ENCODE data around the gene ANKRD55. TPM values are rescaled to one million over a fixed set of nuclear protein-coding genes. Genes with fewer than 3 reads are reported as not detected.

The ANKRD55 gene
- total and polyA plus RNA-seq, 9 donors = 0.05 to 0.25 (median 0.23) TPM; not detected in 6

- Histone ChIP-seq H3K27ac (no peak overlapping the region), H3K4me1 (ENCODE audit: insufficient read depth) (no peaks in the 10 kb centered on the region), H3K27me3 (no peaks in the 10 kb centered on the region), H3K36me3 (no peaks in the 10 kb centered on the region), H3K9me3 (no peaks in the 10 kb centered on the region), H3K4me3 (no peak overlapping the region)
- WGBS, 3 donors = 70 to 81% (median 71%) methylated on average over 5 of the region's 5 CpGs
- no peak for TF ChIP-seq CTCF (IDR thresholded peaks at IDR 0.05)
- no peak for TF ChIP-seq EP300 (IDR thresholded peaks at IDR 0.05)
- no peak for TF ChIP-seq POLR2A (IDR thresholded peaks at IDR 0.05)
- intact Hi-C loops (cut with DNase I) = no loop called here
- DNase-seq = no peak
These were observed 90.3 kb downstream of the ANKRD55 start for GRCh38 chr5:56142614-56143372.

GRCh38 chr5:56142233-56142613 is 90.9 kb downstream of the ANKRD55 start:
- no peak overlapping the region for H3K27ac ChIP-seq
- no peaks in the 10 kb centered on the region for H3K27me3 ChIP-seq
- DNase-seq = no peak
- no peaks in the 10 kb centered on the region for H3K9me3 ChIP-seq
- TF ChIP-seq POLR2A (IDR thresholded peaks at IDR 0.05) = no peak
- TF ChIP-seq EP300 (IDR thresholded peaks at IDR 0.05) = no peak
- no peak for TF ChIP-seq CTCF (IDR thresholded peaks at IDR 0.05)
- no peaks in the 10 kb centered on the region for H3K4me1 ChIP-seq (ENCODE audit: insufficient read depth)
- H3K36me3 ChIP-seq = no peaks in the 10 kb centered on the region
- intact Hi-C loops (cut with DNase I) = no loop called here
- no peak overlapping the region for H3K4me3 ChIP-seq
- WGBS, 3 donors = 93 to 97% (median 97%) methylated on average over 6 of the region's 6 CpGs

- no peaks in the 10 kb centered on the region for H3K9me3 ChIP-seq
- H3K4me3 ChIP-seq = no peak overlapping the region
- H3K4me1 ChIP-seq (ENCODE audit: insufficient read depth) = no peaks in the 10 kb centered on the region
- H3K27ac ChIP-seq = no peak overlapping the region
- H3K36me3 ChIP-seq = no peaks in the 10 kb centered on the region
- no peak for TF ChIP-seq POLR2A (IDR thresholded peaks at IDR 0.05)
- TF ChIP-seq EP300 (IDR thresholded peaks at IDR 0.05) = no peak
- no peak for TF ChIP-seq CTCF (IDR thresholded peaks at IDR 0.05)
- DNase-seq = no peak
- intact Hi-C loops (cut with DNase I) = no loop called here
- 89 to 93% (median 89%) methylated on average over 3 of the region's 3 CpGs for WGBS, 3 donors
- no peaks in the 10 kb centered on the region for H3K27me3 ChIP-seq
These were observed 93.1 kb downstream of the ANKRD55 start for GRCh38 chr5:56140073-56140472.

GRCh38 chr5:56130664-56131063 is 102.5 kb downstream of the ANKRD55 start:
- no peak overlapping the region for H3K27ac ChIP-seq
- intact Hi-C loops (cut with DNase I) = no loop called here
- TF ChIP-seq POLR2A (IDR thresholded peaks at IDR 0.05) (no peak), EP300 (IDR thresholded peaks at IDR 0.05) (no peak)
- no peaks in the 10 kb centered on the region for H3K9me3 ChIP-seq
- no peaks in the 10 kb centered on the region for H3K36me3 ChIP-seq
- peaks cover 2% of the 10 kb centered on the region for H3K4me1 ChIP-seq (ENCODE audit: insufficient read depth)
- no peak for DNase-seq
- WGBS, 3 donors = 93 to 97% (median 95%) methylated on average over 2 of the region's 2 CpGs
- H3K4me3 ChIP-seq = no peak overlapping the region
- no peaks in the 10 kb centered on the region for H3K27me3 ChIP-seq

- H3K27me3 ChIP-seq = no peaks in the 10 kb centered on the region
- peaks cover 5% of the 10 kb centered on the region for H3K4me1 ChIP-seq (ENCODE audit: insufficient read depth)
- H3K36me3 ChIP-seq = no peaks in the 10 kb centered on the region
- intact Hi-C loops (cut with DNase I) = loop anchor here in 1 of 4 donors (10.0 kb wide), 1 partner anchor 134 kb away; the partner anchor contains the start of gene IL6ST
- DNase-seq = no peak
- no peak overlapping the region for H3K4me3 ChIP-seq
- no peak overlapping the region for H3K27ac ChIP-seq
- no peaks in the 10 kb centered on the region for H3K9me3 ChIP-seq
- 70 to 83% (median 73%) methylated on average over 4 of the region's 4 CpGs for WGBS, 3 donors
- TF ChIP-seq CTCF (IDR thresholded peaks at IDR 0.05) (no peak), POLR2A (IDR thresholded peaks at IDR 0.05) (no peak), EP300 (IDR thresholded peaks at IDR 0.05) (no peak)
These were observed 103.8 kb downstream of the ANKRD55 start for GRCh38 chr5:56129288-56129687.
